HepG2 (cell line): Measurements from ENCODE around the gene QRSL1.

Experiments used
- CTCF ChIP-seq: sonication (generic); formaldehyde crosslinking; IDR thresholded peaks from 2 replicates; pipeline ENCODE4 v1.5.0; 2020; ENCODE audit warnings: mild to moderate bottlenecking, missing genetic modification reagents, moderate library complexity
- FOXM1 ChIP-seq: sonication (generic); formaldehyde crosslinking; IDR thresholded peaks from 2 replicates; pipeline ENCODE4 v1.5.0; 2020; ENCODE audit warnings: missing genetic modification reagents
- HDAC1 ChIP-seq: sonication (generic); formaldehyde crosslinking; IDR thresholded peaks from 2 replicates; pipeline ENCODE4 v1.5.1; 2020; ENCODE audit warnings: mild to moderate bottlenecking, missing genetic modification reagents
- PRDM10 ChIP-seq: sonication (generic); formaldehyde crosslinking; IDR thresholded peaks from 2 replicates; pipeline ENCODE4 v1.4.0; 2020; ENCODE audit warnings: low read depth, missing genetic modification reagents
- RAD51 ChIP-seq: fragments of 450-650 bp; IDR thresholded peaks from 2 replicates; pipeline ENCODE4 v1.6.1; 2016; ENCODE audit warnings: borderline replicate concordance
- ZBTB49 ChIP-seq: sonication (generic); formaldehyde crosslinking; IDR thresholded peaks from 2 replicates; pipeline ENCODE4 v1.4.0; 2020; ENCODE audit warnings: missing genetic modification reagents, borderline replicate concordance
- ZFP1 ChIP-seq: IDR thresholded peaks from 2 replicates; pipeline ENCODE4 v1.6.1; 2016
- ZNF816 ChIP-seq: sonication (generic); formaldehyde crosslinking; IDR thresholded peaks from 2 replicates; pipeline ENCODE4 v1.8.0; 2022; ENCODE audit warnings: missing genetic modification reagents, mild to moderate bottlenecking, borderline replicate concordance
- TF ChIP-seq, protein P1 (sequence below): sonication (generic); formaldehyde crosslinking; IDR thresholded peaks from 2 replicates; pipeline ENCODE4 v1.5.1; 2020; ENCODE audit warnings: mild to moderate bottlenecking, missing genetic modification reagents

DNA sequence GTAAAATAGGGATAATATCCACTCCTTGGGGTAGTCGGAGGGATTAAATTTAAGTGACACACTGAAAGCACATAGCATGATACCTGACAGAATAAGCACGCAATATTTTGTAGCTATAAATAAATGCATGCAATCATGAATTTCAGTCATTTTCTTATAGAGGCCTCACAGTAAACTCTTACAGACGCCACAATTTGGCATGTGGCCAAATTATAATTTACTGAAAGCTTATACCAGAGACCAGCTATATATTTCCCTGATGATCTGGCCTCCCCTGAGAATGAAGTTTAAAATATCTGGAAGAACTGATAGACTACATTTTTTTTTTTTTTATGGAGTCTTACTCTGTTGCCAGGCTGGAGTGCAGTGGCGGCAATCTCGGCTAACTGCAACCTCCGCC lies 40.9 kb downstream of the QRSL1 start:
- no peak for TF ChIP-seq ZFP1 (CRISPR knock-in tag)
- no peak for TF ChIP-seq ZBTB49
- TF ChIP-seq RAD51: no peak
- TF ChIP-seq ZNF816 (CRISPR knock-in tag): no peak
- TF ChIP-seq CTCF (CRISPR knock-in tag): no peak
- no peak for TF ChIP-seq HDAC1
- TF ChIP-seq FOXM1 (CRISPR knock-in tag): no peak
- TF ChIP-seq PRDM10 (CRISPR knock-in tag): no peak
- TF ChIP-seq, protein P1, sequence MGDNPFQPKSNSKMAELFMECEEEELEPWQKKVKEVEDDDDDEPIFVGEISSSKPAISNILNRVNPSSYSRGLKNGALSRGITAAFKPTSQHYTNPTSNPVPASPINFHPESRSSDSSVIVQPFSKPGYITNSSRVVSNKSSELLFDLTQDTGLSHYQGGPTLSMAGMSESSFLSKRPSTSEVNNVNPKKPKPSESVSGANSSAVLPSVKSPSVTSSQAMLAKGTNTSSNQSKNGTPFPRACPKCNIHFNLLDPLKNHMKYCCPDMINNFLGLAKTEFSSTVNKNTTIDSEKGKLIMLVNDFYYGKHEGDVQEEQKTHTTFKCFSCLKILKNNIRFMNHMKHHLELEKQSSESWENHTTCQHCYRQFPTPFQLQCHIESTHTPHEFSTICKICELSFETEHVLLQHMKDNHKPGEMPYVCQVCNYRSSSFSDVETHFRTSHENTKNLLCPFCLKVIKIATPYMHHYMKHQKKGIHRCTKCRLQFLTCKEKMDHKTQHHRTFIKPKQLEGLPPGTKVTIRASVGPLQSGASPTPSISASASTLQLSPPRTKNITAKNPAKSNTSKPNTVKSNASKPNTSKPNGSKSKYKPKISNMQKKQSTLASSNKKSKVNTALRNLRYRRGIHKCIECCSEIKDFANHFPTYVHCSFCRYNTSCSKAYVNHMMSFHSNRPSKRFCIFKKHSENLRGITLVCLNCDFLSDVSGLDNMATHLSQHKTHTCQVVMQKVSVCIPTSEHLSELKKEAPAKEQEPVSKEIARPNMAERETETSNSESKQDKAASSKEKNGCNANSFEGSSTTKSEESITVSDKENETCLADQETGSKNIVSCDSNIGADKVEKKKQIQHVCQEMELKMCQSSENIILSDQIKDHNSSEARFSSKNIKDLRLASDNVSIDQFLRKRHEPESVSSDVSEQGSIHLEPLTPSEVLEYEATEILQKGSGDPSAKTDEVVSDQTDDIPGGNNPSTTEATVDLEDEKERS (CRISPR knock-in tag): no peak
